ENCODE results near the gene PAK4. TPM values are rescaled to one million over a fixed set of nuclear protein-coding genes. Genes with fewer than 3 reads are reported as not detected.

Gene PAK4
- total RNA-seq, 1 experiment from 2014 or later, result 63.1 TPM

DNA sequence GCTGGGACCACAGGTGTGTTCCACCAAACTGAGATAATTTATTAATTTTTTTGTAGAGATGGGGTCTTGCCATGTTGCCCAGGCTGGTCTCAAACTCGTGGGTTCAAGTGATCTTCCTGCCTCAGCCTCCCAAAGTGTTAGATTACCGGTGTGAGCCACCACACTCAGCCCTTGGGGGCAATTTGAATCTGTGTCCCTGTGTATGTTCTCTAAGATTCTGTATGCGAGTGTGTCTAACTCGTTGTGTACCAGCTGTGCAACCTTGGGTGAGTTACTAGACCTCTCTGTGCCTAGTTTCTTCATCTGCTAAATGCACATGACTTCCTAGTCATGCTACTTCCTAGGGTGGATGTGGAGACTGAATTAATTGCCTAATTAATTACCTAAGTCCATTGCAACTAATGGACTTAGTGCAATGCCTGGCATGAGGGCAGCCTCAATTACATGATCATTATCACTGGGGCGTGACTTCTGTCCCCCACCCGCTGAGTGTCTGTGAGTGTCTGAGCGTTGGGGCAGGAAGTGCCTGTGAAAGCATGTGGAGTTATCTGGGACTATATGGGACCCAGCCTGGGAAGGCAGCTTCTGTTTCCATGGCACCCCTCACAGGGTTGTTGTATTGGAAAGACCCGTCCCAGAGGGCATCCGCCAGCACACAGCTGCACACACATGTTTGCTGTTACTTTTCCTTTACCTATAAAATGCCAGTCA is 69.4 kb downstream of the PAK4 start:
- H3K4ac ChIP-seq (ENCODE audit: low read depth, low read length), result no peak overlapping the region
- H2BK12ac ChIP-seq (ENCODE audit: insufficient read length, low read depth, low read length), result no peak overlapping the region
- H2AFZ ChIP-seq (ENCODE audit: low read length), result no peak overlapping the region
- H3K27me3 Mint-ChIP-seq (ENCODE audit: low read depth), result peaks cover 58% of the 10 kb centered on the region
- peaks cover 10 to 34% of the 10 kb centered on the region in 2 experiments for H3K4me1 Mint-ChIP-seq
- no peaks in the 10 kb centered on the region for H4K20me1 ChIP-seq (ENCODE audit: control insufficient read depth, insufficient read depth, insufficient read length)
- no peaks in the 10 kb centered on the region for H3K36me3 Mint-ChIP-seq (ENCODE audit: insufficient read depth in 1 of 3, low read depth in 3 of 3)
- no peaks in the 10 kb centered on the region; a peak in 1 of 5 replicates for H3K9me3 Mint-ChIP-seq
- no peak overlapping the region for H3T11ph ChIP-seq (ENCODE audit: low read length)
- H4K8ac ChIP-seq (replicated peaks; ENCODE audit: insufficient read length, low read depth, low read length), result no peak overlapping the region
- no CpG with 5 or more reads among the region's 9 CpGs for WGBS (ENCODE audit: extremely low coverage, insufficient read length, low lambda C conversion rate)
- no peak overlapping the region for H3K23ac ChIP-seq (ENCODE audit: insufficient read length, low read depth, low read length)
- H3K9me3 ChIP-seq (ENCODE audit: control insufficient read depth, low read depth, low read length), result no peaks in the 10 kb centered on the region
- H2BK15ac ChIP-seq (ENCODE audit: low read depth, low read length), result no peak overlapping the region
- no peak for DNase-seq
- no peak overlapping the region; a peak in 1 of 7 replicates for H3K27ac Mint-ChIP-seq
- H3K4me1 ChIP-seq (ENCODE audit: insufficient read depth, low read length), result no peaks in the 10 kb centered on the region
- no peak overlapping the region for H3K14ac ChIP-seq (ENCODE audit: insufficient read depth, low read length)
- H3K27me3 ChIP-seq (ENCODE audit: insufficient read depth, low read length), result peaks cover 7% of the 10 kb centered on the region; the same call in 1 of the 2 replicates
- H3K27ac ChIP-seq (ENCODE audit: insufficient read length, low read depth, low read length), result no peak overlapping the region
- H3K9ac ChIP-seq (ENCODE audit: extremely low read depth, insufficient read length, low read length), result no peak overlapping the region
- no peak overlapping the region for H3K4me2 ChIP-seq (ENCODE audit: insufficient read depth, insufficient read length, low read length)
- H3K23me2 ChIP-seq (ENCODE audit: insufficient read length, low read depth, low read length, poor library complexity, severe bottlenecking), result peaks cover 7% of the 10 kb centered on the region
- H2BK120ac ChIP-seq (ENCODE audit: low read depth, low read length, poor library complexity, severe bottlenecking), result no peak overlapping the region
- no peak overlapping the region for H2BK5ac ChIP-seq (ENCODE audit: insufficient read length, low read length)
- no peak overlapping the region for H4K91ac ChIP-seq (ENCODE audit: insufficient read length, low read depth, low read length)
- H3K4me3 Mint-ChIP-seq, result no peak overlapping the region; a peak in 1 of 5 replicates
- no peak overlapping the region for H4K5ac ChIP-seq (ENCODE audit: insufficient read length, low read depth, low read length)
- TF ChIP-seq CTCF (conservative IDR thresholded peaks at IDR 0.05), result no peak
- no peaks in the 10 kb centered on the region for H3K79me2 ChIP-seq (ENCODE audit: insufficient read depth, low read length)
- H3K18ac ChIP-seq (ENCODE audit: insufficient read length, low read depth, low read length), result no peak overlapping the region
- H3K56ac ChIP-seq (ENCODE audit: insufficient read length, low read depth, low read length), result no peak overlapping the region
- H2AK5ac ChIP-seq (ENCODE audit: insufficient read length, low read length), result no peak overlapping the region
- no peak overlapping the region for H2BK20ac ChIP-seq (ENCODE audit: low read depth, low read length, poor library complexity, severe bottlenecking)
- no peaks in the 10 kb centered on the region for H3K79me1 ChIP-seq (ENCODE audit: insufficient read depth, low read depth, low read length, poor library complexity, severe bottlenecking)

Data from H9 (cell line).